ENCODE measurements around the gene QTRT2. TPM values are rescaled to one million over a fixed set of nuclear protein-coding genes. Genes with fewer than 3 reads are reported as not detected.

QTRT2 gene
- total and polyA plus RNA-seq, 2 experiments from 2014 or later = 8.3 to 11.7 TPM

GRCh38 chr3:114103858-114104257, 47.3 kb downstream of the QTRT2 start:
- Histone ChIP-seq H3K4me2 (ENCODE audit: unreplicated experiment) (no peak overlapping the region), H3K9me3 (ENCODE audit: low read depth) (no peaks in the 10 kb centered on the region), H3F3A (ENCODE audit: insufficient read depth) (no peaks in the 10 kb centered on the region), H3K4me3 (no peak overlapping the region), H4K20me1 (ENCODE audit: insufficient read depth) (no peaks in the 10 kb centered on the region), H2AFZ (no peak overlapping the region), H3K4me1 (ENCODE audit: insufficient read depth) (no peaks in the 10 kb centered on the region), H3K27me3 (replicated peaks; ENCODE audit: insufficient read depth) (no peaks in the 10 kb centered on the region), H3K79me2 (ENCODE audit: insufficient read depth) (no peaks in the 10 kb centered on the region), H3K27ac (no peak overlapping the region), H3K9ac (no peak overlapping the region), H3K36me3 (ENCODE audit: low read depth) (no peaks in the 10 kb centered on the region), H3K9me2 (ENCODE audit: insufficient read depth) (no peaks in the 10 kb centered on the region)
- DNase-seq = no peak
- in situ Hi-C loops (cut with MboI) = no loop called here
- WGBS, 2 experiments (ENCODE audit: low coverage in 1 of 2, low lambda C conversion rate in 2 of 2, missing lambda C conversion rate in 2 of 2) = 67 to 80% methylated on average over 4 of the region's 4 CpGs
- TF ChIP-seq EZH2phosphoT487 (IDR thresholded peaks at IDR 0.05; ENCODE audit: insufficient read depth, low read depth) = no peak
- TF ChIP-seq EZH2 (IDR thresholded peaks at IDR 0.05; ENCODE audit: insufficient read depth, poor library complexity, severe bottlenecking) = no peak

DNA sequence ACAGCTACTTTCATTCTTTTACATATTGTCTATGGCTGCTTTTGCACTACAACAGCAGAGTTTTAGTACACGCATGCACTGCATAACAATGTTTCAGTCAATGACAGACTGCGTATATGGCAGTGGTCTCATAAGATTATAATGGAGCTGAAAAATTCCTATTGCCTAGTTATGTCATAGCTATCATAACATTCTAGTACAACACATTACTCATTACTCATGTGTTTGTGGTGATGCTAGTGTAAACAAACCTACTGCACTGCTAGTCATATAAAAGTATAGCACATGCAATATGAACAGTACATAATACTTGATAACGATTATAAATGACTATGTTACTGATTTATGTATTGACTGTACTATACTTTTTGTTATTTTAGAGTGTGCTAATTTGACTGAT, 47.9 kb downstream of the QTRT2 start:
- Histone ChIP-seq H3K4me1 (ENCODE audit: insufficient read depth) (no peaks in the 10 kb centered on the region), H3K9me3 (ENCODE audit: low read depth) (no peaks in the 10 kb centered on the region), H3K4me2 (ENCODE audit: unreplicated experiment) (no peak overlapping the region), H3K4me3 (no peak overlapping the region), H3K36me3 (ENCODE audit: low read depth) (no peaks in the 10 kb centered on the region), H3K27me3 (replicated peaks; ENCODE audit: insufficient read depth) (no peaks in the 10 kb centered on the region), H3K79me2 (ENCODE audit: insufficient read depth) (no peaks in the 10 kb centered on the region), H3K9me2 (ENCODE audit: insufficient read depth) (no peaks in the 10 kb centered on the region), H3K9ac (no peak overlapping the region), H3K27ac (no peak overlapping the region), H2AFZ (no peak overlapping the region), H4K20me1 (ENCODE audit: insufficient read depth) (no peaks in the 10 kb centered on the region), H3F3A (ENCODE audit: insufficient read depth) (no peaks in the 10 kb centered on the region)
- TF ChIP-seq EZH2phosphoT487 (IDR thresholded peaks at IDR 0.05; ENCODE audit: insufficient read depth, low read depth) = no peak
- no peak for TF ChIP-seq EZH2 (IDR thresholded peaks at IDR 0.05; ENCODE audit: insufficient read depth, poor library complexity, severe bottlenecking)
- in situ Hi-C loops (cut with MboI) = no loop called here
- 94 to 96% methylated on average over 3 of the region's 3 CpGs for WGBS, 2 experiments (ENCODE audit: low coverage in 1 of 2, low lambda C conversion rate in 2 of 2, missing lambda C conversion rate in 2 of 2)
- peak; percentile 11 for DNase-seq

DNA sequence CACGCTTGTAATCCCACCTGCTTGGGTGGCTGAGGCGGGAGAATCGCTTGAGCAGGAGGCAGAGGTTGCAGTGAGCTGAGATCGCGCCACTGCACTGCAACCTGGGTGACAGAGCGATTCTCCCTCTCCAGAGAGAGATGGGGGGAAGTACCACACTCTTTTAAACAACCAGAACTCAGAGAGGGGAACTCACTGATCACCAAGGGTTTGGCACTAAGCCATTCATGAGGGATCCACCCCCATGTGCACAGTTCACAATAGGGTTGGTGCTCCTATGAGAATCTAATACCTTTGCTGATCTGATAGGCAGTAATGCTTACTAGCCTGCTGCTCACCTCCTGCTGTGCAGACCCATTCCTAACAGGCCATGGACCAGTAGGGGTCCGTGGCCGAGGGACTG, 51.6 kb downstream of the QTRT2 start:
- Histone ChIP-seq H3K4me1 (ENCODE audit: insufficient read depth) (no peaks in the 10 kb centered on the region), H3K27ac (no peak overlapping the region), H3K4me3 (no peak overlapping the region), H3K36me3 (ENCODE audit: low read depth) (no peaks in the 10 kb centered on the region), H3K9ac (no peak overlapping the region), H3K9me3 (ENCODE audit: low read depth) (no peaks in the 10 kb centered on the region), H3K79me2 (ENCODE audit: insufficient read depth) (no peaks in the 10 kb centered on the region), H3K4me2 (ENCODE audit: unreplicated experiment) (no peak overlapping the region), H3K9me2 (ENCODE audit: insufficient read depth) (no peaks in the 10 kb centered on the region), H4K20me1 (ENCODE audit: insufficient read depth) (no peaks in the 10 kb centered on the region), H3F3A (ENCODE audit: insufficient read depth) (peaks cover 9% of the 10 kb centered on the region; the same call in 1 of the 2 replicates), H2AFZ (no peak overlapping the region), H3K27me3 (replicated peaks; ENCODE audit: insufficient read depth) (peaks cover 9% of the 10 kb centered on the region; the same call in 1 of the 2 replicates)
- DNase-seq = no peak
- in situ Hi-C loops (cut with MboI) = no loop called here
- 80 to 86% methylated on average over 8 of the region's 8 CpGs for WGBS, 2 experiments (ENCODE audit: low coverage in 1 of 2, low lambda C conversion rate in 2 of 2, missing lambda C conversion rate in 2 of 2)
- TF ChIP-seq EZH2 (IDR thresholded peaks at IDR 0.05; ENCODE audit: insufficient read depth, poor library complexity, severe bottlenecking) = no peak
- TF ChIP-seq EZH2phosphoT487 (IDR thresholded peaks at IDR 0.05; ENCODE audit: insufficient read depth, low read depth) = no peak

DNA sequence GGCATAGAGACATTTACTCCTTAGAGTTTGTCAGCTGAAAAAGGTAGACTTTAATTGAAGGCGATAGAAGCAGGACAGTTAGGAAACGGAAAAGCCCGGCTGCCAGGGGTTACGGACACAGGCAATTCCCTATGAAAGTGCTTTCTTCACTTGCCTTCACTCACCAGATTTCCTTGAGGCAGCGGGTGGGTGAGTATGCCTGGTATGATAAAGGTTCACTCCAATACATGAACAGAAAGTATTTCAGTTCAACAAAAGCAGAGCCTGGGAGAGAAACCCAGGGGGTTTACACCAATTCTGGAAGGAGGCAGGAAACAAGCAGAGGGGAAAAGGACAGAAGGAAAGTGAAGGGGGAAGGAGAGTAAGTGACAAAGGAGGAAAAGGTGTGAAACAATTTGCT, 53.9 kb downstream of the QTRT2 start:
- no peaks in the 10 kb centered on the region for H3K9me3 ChIP-seq (ENCODE audit: low read depth)
- no peak overlapping the region for H3K4me2 ChIP-seq (ENCODE audit: unreplicated experiment)
- H2AFZ ChIP-seq = no peak overlapping the region
- no peaks in the 10 kb centered on the region for H3K4me1 ChIP-seq (ENCODE audit: insufficient read depth)
- H3K79me2 ChIP-seq (ENCODE audit: insufficient read depth) = no peaks in the 10 kb centered on the region
- no peak for DNase-seq
- no peak overlapping the region for H3K9ac ChIP-seq
- H3K36me3 ChIP-seq (ENCODE audit: low read depth) = no peaks in the 10 kb centered on the region
- peaks cover 9% of the 10 kb centered on the region; the same call in 1 of the 2 replicates for H3F3A ChIP-seq (ENCODE audit: insufficient read depth)
- H3K9me2 ChIP-seq (ENCODE audit: insufficient read depth) = no peaks in the 10 kb centered on the region
- WGBS, 2 experiments (ENCODE audit: low coverage in 1 of 2, low lambda C conversion rate in 2 of 2, missing lambda C conversion rate in 2 of 2) = 55 to 69% methylated on average over 5 of the region's 5 CpGs
- H3K4me3 ChIP-seq = no peak overlapping the region
- peaks cover 9% of the 10 kb centered on the region; the same call in 1 of the 2 replicates for H3K27me3 ChIP-seq (replicated peaks; ENCODE audit: insufficient read depth)
- TF ChIP-seq EZH2 (IDR thresholded peaks at IDR 0.05; ENCODE audit: insufficient read depth, poor library complexity, severe bottlenecking) (no peak), EZH2phosphoT487 (IDR thresholded peaks at IDR 0.05; ENCODE audit: insufficient read depth, low read depth) (no peak)
- in situ Hi-C loops (cut with MboI) = no loop called here
- H4K20me1 ChIP-seq (ENCODE audit: insufficient read depth) = no peaks in the 10 kb centered on the region
- no peak overlapping the region for H3K27ac ChIP-seq

Measured in GM23248 (cell line).